ENCODE data around the gene CTNNA1.

DNA sequence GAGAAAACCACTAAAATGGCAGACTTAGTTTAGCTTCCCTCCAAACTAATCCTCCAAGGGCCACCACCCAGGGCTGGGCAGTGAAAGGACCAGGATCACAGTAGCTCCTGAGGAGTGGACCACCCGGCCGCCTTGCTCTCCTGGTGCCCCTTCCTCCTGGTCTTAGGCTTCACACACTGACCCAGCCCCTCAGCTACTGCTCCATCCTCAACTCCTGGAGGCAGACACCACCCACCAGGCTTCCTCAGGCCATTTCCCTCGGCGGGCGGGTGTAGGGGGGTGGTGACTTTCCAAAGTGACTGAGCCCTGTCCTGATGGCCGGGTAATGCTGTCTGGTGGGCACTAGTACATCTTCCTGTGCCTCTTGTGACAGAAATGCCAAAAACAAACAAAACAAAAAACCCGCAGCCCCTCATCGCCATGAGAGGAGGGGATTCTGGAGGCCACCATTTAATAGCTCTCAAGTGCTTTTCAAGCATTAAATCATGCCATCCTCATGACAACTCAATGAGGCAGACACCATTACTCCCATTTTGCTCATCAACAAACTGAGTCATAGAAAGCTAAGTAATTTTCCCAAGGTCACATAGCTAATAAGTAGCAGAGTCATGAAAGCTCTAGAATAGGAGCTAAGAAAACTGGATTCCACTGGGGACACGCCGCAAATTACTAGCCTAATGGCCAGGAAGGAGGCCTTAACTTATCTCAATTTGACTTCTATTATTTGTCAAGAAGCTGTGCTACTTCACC lies 213.2 kb downstream of the CTNNA1 start:
- TF ChIP-seq, protein P1, sequence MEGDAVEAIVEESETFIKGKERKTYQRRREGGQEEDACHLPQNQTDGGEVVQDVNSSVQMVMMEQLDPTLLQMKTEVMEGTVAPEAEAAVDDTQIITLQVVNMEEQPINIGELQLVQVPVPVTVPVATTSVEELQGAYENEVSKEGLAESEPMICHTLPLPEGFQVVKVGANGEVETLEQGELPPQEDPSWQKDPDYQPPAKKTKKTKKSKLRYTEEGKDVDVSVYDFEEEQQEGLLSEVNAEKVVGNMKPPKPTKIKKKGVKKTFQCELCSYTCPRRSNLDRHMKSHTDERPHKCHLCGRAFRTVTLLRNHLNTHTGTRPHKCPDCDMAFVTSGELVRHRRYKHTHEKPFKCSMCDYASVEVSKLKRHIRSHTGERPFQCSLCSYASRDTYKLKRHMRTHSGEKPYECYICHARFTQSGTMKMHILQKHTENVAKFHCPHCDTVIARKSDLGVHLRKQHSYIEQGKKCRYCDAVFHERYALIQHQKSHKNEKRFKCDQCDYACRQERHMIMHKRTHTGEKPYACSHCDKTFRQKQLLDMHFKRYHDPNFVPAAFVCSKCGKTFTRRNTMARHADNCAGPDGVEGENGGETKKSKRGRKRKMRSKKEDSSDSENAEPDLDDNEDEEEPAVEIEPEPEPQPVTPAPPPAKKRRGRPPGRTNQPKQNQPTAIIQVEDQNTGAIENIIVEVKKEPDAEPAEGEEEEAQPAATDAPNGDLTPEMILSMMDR (IDR thresholded peaks at IDR 0.05) = no peak
- TF ChIP-seq POLR2A (IDR thresholded peaks at IDR 0.05) = no peak

Data from adrenal gland (tissue), 5 donors.